DND-41 (cell line): ENCODE results near the gene VPS37D.

ENCODE experiments used
- CTCF ChIP-seq: IDR thresholded peaks from 2 replicates; pipeline ENCODE4 v1.5.1; 2012; ENCODE audit warnings: borderline replicate concordance, low read length, moderate library complexity, mild to moderate bottlenecking; ENCODE audit not compliant: poor library complexity, severe bottlenecking; ENCODE audit errors: extremely low read depth
- EZH2 ChIP-seq: IDR thresholded peaks from 3 replicates; pipeline ENCODE4 v1.6.1; 2012; ENCODE audit warnings: borderline replicate concordance, low read depth, mild to moderate bottlenecking, moderate library complexity, low read length, inconsistent platforms; ENCODE audit not compliant: severe bottlenecking

GRCh38 chr7:73688288-73688687 is 20.7 kb downstream of the VPS37D start:
- TF ChIP-seq CTCF (no peak), EZH2 (no peak)
